ENCODE measurements around the gene PPP1R13L.

Gene PPP1R13L

GRCh38 chr19:45406226-45407090, 1.6 kb upstream of the PPP1R13L start, which contains the start of gene POLR1G:
TSS of gene POLR1G (plus strand) at chr19:45406644. CDS start at chr19:45406697, 53 bp downstream.
- peak; percentile 91 for DNase-seq (ENCODE audit: low spot score)

GRCh38 chr19:45405435-45406225, 761 bp upstream of the PPP1R13L start:
- peak; percentile 88 for DNase-seq (ENCODE audit: low spot score)

GRCh38 chr19:45403781-45404556, 900 bp downstream of the PPP1R13L start:
- DNase-seq (ENCODE audit: low spot score) = peak; percentile 37

- no peak for DNase-seq (ENCODE audit: low spot score)
Observed at GRCh38 chr19:45403272-45403671, 1.6 kb downstream of the PPP1R13L start.

- peak; percentile 49 for DNase-seq (ENCODE audit: low spot score)
Observed at GRCh38 chr19:45402298-45403061, 2.4 kb downstream of the PPP1R13L start.

DNA sequence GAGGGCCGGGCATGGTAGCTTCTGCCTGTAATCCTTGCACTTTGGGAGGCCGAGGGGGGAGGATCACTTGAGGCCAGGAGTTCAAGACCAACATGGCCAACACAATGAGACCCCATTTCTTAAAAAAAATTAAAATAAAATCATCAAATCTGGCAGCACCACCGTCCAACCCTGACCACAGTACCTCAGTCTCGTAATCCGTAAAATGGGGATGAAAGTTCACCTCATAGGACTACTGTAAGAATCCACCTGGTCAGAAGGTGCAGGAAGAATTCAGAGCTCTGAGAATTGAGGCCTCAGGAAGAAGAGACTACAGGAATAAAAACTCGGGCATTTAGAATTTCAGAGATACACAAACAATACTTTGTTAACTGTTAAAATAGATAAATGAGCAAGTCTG, 3.1 kb downstream of the PPP1R13L start:
- DNase-seq (ENCODE audit: low spot score) = no peak

DNA sequence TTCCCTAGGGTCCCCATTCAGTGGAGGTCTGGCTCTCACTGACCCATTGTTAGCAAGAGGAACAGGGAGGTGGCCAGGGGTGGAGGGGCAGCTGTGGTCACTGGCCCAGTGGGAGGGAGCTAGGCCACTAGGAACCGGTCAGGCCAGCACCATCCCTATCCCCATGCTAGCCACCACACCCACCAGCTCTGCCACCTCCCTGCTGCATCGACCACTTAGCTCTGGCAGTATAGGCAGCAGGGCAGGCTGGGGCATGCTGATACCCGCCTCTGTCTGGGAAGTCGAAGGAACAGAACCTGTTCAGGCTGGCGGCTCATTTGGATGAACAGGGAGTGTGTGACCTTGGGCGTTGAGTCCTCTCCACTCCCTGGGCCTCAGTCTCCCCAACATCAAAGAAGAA, 4.7 kb downstream of the PPP1R13L start:
- no peak for DNase-seq (ENCODE audit: low spot score)

- no peak for DNase-seq (ENCODE audit: low spot score)
Observed at GRCh38 chr19:45395821-45396617, 8.8 kb downstream of the PPP1R13L start.

DNA sequence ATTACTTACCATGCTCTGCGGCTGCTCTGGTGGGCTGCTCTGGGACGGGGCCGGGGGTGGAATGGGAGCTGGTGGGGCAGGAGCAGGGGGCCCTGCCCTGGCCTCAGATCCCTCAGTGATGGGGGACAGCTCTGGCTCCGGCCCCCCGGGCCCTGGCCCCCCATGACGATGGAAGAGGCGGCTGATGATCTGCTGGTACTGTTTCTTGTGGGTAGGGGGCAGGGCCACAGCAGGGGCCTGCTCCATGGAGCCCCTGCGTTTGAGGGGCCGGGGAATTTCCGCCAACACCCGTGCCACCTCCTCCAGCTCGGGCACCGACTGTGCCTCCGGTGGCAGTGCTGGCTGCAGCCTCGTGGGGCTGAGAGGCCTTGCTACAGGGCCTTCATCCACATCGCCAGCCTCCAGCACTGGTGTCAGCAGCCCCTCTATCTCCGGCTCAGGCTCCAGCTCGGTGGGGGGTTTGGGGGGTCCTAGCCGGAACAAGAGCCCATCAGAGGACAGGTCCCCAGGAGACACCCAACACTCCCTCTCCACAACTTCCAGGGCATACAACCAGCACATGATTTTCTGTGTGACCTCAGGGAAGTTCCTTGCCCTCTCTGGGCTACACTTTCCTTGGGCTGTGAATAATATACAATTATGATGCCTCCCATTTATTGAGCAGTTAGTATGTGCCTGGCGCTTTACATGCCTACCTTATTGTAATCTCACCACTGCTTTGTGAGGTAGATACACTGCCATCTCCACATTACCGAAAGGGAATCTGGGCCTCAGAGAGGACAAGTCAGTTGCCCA, 12.8 kb downstream of the PPP1R13L start:
- DNase-seq (ENCODE audit: low spot score) = no peak

DNA sequence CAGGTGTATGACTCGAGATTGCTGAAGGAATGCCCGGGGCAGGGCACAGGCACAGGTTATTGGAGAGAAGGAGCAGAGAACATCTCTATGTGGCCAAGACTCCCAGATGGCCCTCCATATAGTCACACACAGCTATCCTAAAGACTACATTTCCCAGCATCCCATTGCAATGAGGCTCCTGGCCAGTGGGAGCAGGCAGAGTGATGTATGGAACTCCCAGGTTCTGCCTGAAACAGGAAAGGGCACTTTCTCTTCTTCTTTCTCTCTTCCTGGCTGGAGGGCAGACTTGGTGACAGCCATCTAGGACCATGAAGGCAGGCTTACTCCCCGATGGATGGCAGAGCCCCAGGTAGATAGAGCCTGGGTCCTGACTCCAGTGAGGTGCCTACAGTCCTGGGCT, 13.5 kb downstream of the PPP1R13L start:
- DNase-seq (ENCODE audit: low spot score) = peak; percentile 50

GRCh38 chr19:45385392-45386221, 19.3 kb downstream of the PPP1R13L start:
- DNase-seq (ENCODE audit: low spot score) = no peak

GRCh38 chr19:45382426-45382825, 22.4 kb downstream of the PPP1R13L start:
- DNase-seq (ENCODE audit: low spot score) = no peak

GRCh38 chr19:45380107-45380506, 24.8 kb downstream of the PPP1R13L start:
- DNase-seq (ENCODE audit: low spot score) = no peak

DNA sequence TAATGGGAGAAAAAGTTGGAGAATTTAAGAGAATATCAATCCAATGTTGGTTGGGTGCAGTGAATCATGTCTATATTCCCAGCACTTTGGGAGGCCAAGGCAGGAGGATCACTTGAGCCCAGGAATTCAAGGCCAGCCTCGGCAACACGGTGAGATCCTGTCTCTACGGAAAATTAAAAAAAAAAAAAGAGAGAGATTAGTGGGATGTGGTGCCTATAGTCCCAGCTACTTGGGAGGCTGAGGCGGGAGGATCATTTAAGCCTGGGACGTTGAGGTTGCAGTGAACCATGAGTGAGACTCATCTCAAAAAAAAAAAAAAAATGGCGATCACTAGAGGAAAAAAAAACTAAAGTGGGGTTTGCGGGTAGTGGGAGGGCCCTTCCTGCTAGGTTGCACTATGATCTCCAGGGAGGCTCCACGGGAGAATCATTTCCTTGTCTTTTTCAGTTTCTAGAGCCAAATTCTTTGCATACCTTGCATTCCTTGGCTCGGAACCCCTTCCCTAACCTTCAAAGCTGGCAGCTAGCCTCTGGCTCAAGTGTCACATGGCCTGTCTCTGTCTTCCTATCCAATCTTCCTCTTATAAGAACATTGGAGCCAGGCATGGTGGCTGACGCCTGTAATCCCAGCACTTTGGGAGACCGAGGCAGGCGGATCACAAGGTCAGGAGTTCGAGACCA, 28.7 kb downstream of the PPP1R13L start:
- DNase-seq (ENCODE audit: low spot score) = no peak

DNA sequence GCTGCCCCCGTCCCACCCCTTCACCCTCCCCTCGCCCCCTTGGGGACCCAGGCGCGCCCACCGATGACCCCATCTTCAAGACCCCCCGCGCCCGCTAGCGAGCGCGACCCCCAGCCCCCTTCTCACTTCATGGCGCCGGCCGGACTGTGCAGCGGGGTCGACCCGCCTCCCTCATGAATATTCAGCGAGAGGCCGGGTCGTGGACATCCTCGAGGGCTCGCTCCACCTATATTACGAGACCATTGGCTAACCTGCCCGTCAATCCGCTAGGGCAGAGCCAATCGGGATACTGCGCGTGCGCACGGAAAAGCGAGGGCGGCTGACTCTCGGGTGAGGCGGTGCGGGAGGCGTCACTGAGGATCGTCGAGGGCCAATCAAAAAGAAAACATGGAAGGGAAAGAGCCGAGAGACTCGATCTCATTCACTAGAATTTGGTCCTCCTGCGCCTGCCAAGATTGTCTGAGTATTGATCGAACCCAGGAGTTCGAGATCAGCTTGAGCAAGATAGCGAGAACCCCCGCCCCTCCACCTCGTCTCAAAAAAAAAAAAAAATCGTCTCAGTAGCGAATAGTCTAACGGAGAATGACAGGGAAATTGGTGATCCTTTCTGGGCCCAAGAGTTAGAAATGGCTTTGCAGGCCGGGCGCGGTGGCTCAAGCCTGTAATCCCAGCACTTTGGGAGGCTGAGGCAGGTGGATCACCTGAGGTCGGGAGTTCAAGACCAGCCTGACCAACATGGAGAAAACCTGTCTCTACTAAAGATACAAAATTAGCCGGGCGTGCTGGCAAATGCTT, 34.3 kb downstream of the PPP1R13L start, which contains the start of gene ERCC2:
Gene ERCC2 (minus strand): TSS at position 164 of the 795 bp plus-strand sequence. CDS start 33 bp downstream, at position 131.
- DNase-seq (ENCODE audit: low spot score) = peak; percentile 98

DNA sequence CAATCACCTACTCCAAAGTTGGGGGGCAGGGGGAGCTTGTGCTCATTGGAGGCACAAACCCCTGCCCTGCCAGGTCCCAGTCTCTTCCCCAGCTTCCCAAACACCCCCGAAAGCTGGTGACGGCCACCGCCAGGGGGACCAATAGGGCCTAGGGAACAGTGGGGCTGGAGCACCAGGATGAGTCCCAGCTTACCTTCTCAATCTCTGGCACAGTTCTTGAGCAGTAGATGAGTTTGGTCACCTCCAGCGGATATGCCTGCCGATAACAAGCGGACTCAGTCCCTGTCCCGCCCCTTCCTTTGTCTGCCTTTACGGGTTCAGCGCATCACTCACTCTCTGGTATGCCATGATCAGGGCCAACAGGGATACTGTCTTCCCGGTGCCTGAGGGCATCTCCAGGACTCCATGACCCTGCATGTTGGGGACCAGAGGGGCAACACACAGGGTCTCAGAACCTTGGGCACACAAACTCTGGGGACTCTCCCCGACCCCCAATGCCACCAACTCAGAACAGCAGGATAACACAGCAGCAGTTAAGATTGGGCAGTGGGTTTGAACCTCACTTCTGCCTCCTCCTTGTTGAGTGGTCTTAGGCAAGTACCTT, 36.0 kb downstream of the PPP1R13L start:
- DNase-seq (ENCODE audit: low spot score) = no peak
